ENCODE measurements around the gene RDH5. TPM values are rescaled to one million over a fixed set of nuclear protein-coding genes. Genes with fewer than 3 reads are reported as not detected.

The RDH5 gene
- polyA plus RNA-seq, 1 donor from 2014 or later = 3.4 TPM

GRCh38 chr12:55717011-55718007 lies 2.9 kb upstream of the RDH5 start:
- Histone ChIP-seq H3K4me2 (ENCODE audit: low read length) (peak overlapping the region; percentile 65), H3K9me2 (ENCODE audit: insufficient read depth, low read length) (no peaks in the 10 kb centered on the region), H3K27me3 (ENCODE audit: insufficient read depth, low read depth, low read length) (no peaks in the 10 kb centered on the region), H3K9me3 (ENCODE audit: low read length) (no peaks in the 10 kb centered on the region), H3K9ac (ENCODE audit: low read length) (peak overlapping the region; percentile 83), H4K20me1 (ENCODE audit: insufficient read depth) (no peaks in the 10 kb centered on the region), H2AFZ (ENCODE audit: low read depth, low read length) (no peak overlapping the region), H3K36me3 (ENCODE audit: insufficient read depth, low read length) (no peaks in the 10 kb centered on the region), H3K79me2 (replicated peaks; ENCODE audit: insufficient read depth, low read length) (peaks cover 7% of the 10 kb centered on the region), H3K27ac (ENCODE audit: low read length) (no peak overlapping the region), H3K4me3 (ENCODE audit: low read length) (peak overlapping the region; percentile 80), H3F3A (ENCODE audit: insufficient read depth, low read length, poor library complexity, severe bottlenecking) (no peaks in the 10 kb centered on the region)
- TF ChIP-seq RAD21 (conservative IDR thresholded peaks at IDR 0.05) (no peak), CTCF (IDR thresholded peaks at IDR 0.05; ENCODE audit: poor library complexity, severe bottlenecking) (no peak), MXI1 (conservative IDR thresholded peaks at IDR 0.05; ENCODE audit: poor library complexity, severe bottlenecking) (no peak), TAF1 (IDR thresholded peaks at IDR 0.05; ENCODE audit: low read depth) (no peak), EP300 (conservative IDR thresholded peaks at IDR 0.05; ENCODE audit: poor library complexity, severe bottlenecking) (no peak), POLR2AphosphoS5 (IDR thresholded peaks at IDR 0.05) (no peak), SMC3 (conservative IDR thresholded peaks at IDR 0.05; ENCODE audit: poor library complexity) (no peak), EZH2 (IDR thresholded peaks at IDR 0.05; ENCODE audit: borderline replicate concordance, insufficient read depth, low read length, poor library complexity, severe bottlenecking) (no peak), REST (IDR thresholded peaks at IDR 0.05; ENCODE audit: borderline replicate concordance) (no peak)

GRCh38 chr12:55718015-55718414 lies 2.2 kb upstream of the RDH5 start:
- Histone ChIP-seq H3K9ac (ENCODE audit: low read length) (no peak overlapping the region), H3K9me2 (ENCODE audit: insufficient read depth, low read length) (no peaks in the 10 kb centered on the region)

More at GRCh38 chr12:55718015-55718414, 2.2 kb upstream of the RDH5 start:
- Histone ChIP-seq H3K79me2 (replicated peaks; ENCODE audit: insufficient read depth, low read length) (peaks cover 7% of the 10 kb centered on the region), H3F3A (ENCODE audit: insufficient read depth, low read length, poor library complexity, severe bottlenecking) (no peaks in the 10 kb centered on the region), H4K20me1 (ENCODE audit: insufficient read depth) (no peaks in the 10 kb centered on the region), H3K4me3 (ENCODE audit: low read length) (no peak overlapping the region), H3K36me3 (ENCODE audit: insufficient read depth, low read length) (no peaks in the 10 kb centered on the region), H3K27me3 (ENCODE audit: insufficient read depth, low read depth, low read length) (no peaks in the 10 kb centered on the region), H3K4me2 (ENCODE audit: low read length) (no peak overlapping the region), H2AFZ (ENCODE audit: low read depth, low read length) (no peak overlapping the region), H3K9me3 (ENCODE audit: low read length) (no peaks in the 10 kb centered on the region), H3K27ac (ENCODE audit: low read length) (no peak overlapping the region)
- TF ChIP-seq POLR2AphosphoS5 (IDR thresholded peaks at IDR 0.05) (no peak), REST (IDR thresholded peaks at IDR 0.05; ENCODE audit: borderline replicate concordance) (no peak), CTCF (IDR thresholded peaks at IDR 0.05; ENCODE audit: poor library complexity, severe bottlenecking) (no peak), SMC3 (conservative IDR thresholded peaks at IDR 0.05; ENCODE audit: poor library complexity) (no peak), EZH2 (IDR thresholded peaks at IDR 0.05; ENCODE audit: borderline replicate concordance, insufficient read depth, low read length, poor library complexity, severe bottlenecking) (no peak), TAF1 (IDR thresholded peaks at IDR 0.05; ENCODE audit: low read depth) (no peak), RAD21 (conservative IDR thresholded peaks at IDR 0.05) (no peak), EP300 (conservative IDR thresholded peaks at IDR 0.05; ENCODE audit: poor library complexity, severe bottlenecking) (no peak), MXI1 (conservative IDR thresholded peaks at IDR 0.05; ENCODE audit: poor library complexity, severe bottlenecking) (no peak)

Data from neural cell (in vitro differentiated cells).